ENCODE measurements around the gene RABL6.
"Not testable (repeated sequence)": the region's sequence is repeated elsewhere in the genome, so short reads cannot be mapped to it uniquely, and the experiment has no call there.

The RABL6 gene

GRCh38 chr9:136798708-136799078, 9.1 kb upstream of the RABL6 start:
- H3K4me3 ChIP-seq (ENCODE audit: low read length) = no peak overlapping the region
- TF ChIP-seq ZNF274 (IDR thresholded peaks at IDR 0.05; ENCODE audit: low read depth, low read length) = no peak

DNA sequence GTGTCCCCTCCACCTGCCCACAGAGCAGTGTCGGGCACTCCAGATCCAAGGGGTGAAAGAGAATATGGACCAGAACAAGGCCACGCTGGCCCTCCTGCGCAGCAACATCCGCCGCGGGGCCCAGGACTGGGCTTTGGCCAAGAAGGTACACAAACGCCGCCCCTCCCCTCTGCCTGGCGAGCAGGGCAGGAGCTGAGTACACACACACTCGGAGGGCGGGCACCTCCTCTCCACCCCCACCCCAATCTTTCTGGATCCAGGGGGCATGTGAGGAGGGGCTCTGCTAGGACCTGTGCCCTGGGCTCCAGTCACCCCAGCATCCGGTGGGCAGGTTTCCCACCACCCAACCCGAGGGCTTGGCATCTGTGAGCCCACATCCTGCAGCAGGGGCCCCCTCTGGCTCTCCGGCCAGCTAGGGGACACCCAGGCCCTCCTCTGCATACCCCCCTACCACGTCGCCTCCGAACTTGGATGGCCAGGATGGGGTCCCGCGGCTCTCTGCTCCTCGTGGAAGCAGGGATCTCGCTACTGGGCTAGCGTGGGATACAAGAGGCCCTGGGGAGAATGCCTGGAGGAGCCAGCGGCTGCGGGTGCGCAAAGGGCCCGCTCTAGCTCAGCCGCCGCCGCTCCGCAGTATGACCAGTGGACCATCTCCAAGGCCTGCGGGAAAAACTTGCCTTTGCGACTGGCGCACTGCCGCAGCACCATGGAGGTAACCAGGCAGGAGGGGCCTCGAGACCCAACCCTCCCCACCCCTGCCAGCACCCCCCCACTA, 8.5 kb upstream of the RABL6 start:
- peak overlapping the region; percentile 34; the same call in 1 of the 2 replicates for H3K4me3 ChIP-seq (ENCODE audit: low read length)

DNA sequence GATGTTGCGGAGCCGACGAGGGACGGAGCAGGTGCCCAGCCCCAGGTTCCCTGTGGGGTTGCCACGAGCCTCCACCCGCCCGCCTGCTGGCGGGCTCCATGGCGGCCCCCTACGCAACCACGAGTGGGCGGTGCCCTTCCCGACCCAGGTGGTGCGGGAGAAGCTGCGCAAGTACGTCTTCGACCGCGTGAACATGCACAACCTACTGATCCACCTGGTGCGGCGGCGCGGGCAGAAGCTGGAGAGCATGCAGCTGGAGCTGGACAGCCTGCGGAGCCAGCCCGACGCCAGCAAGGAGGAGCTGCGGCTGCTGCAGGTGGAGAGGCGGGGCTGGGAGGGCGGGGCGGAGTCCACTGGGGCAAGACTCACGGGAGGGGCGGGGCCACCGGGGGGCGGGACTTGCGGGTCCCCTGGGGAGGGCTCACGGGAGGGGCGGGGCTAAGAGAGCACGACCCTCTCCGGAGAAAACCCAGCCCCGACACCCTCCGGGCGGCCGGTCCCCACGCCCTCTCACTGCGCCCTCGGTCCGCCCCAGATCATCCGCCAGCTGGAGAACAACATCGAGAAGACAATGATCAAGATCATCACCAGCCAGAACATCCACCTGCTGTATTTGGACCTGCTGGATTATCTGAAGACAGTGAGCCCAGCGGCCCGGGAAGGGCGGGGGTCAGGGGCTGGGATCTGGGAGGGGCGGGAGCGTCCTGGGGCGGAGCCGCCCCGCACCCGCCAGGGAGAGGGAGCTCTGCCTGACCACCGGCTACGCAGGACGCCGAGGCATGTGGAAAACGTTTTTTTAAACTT, 7.7 kb upstream of the RABL6 start:
- H3K4me3 ChIP-seq (ENCODE audit: low read length) = peak overlapping the region; percentile 34; the same call in 1 of the 2 replicates
- no peak for TF ChIP-seq ZNF274 (IDR thresholded peaks at IDR 0.05; ENCODE audit: low read depth, low read length)

More for the DNA sequence above, 8.5 kb upstream of the RABL6 start:
- no peak for TF ChIP-seq ZNF274 (IDR thresholded peaks at IDR 0.05; ENCODE audit: low read depth, low read length)

DNA sequence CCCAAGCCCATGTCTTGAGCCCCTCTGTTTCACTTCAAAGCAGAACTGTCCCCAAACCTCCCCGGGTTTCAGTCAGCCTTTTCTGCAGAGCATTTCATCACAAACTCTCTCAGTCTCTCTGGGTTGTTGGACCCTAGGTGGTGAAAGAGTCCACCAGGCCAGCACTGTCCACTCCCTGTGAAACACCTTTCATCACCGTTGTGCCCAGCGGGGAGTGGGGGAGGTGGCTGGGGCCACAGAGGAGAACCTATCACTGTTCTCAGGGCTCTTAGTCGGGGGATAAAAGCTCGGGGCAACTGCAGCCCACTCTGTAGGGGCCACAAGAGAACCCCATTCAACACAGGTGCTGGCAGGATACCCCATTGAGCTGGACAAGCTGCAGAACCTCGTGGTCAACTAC, 5.4 kb upstream of the RABL6 start:
- TF ChIP-seq ZNF274 (IDR thresholded peaks at IDR 0.05; ENCODE audit: low read depth, low read length) = no peak
- no peak overlapping the region for H3K4me3 ChIP-seq (ENCODE audit: low read length)

- not testable (repeated sequence) for H3K4me3 ChIP-seq (ENCODE audit: low read length)
Measured at GRCh38 chr9:136803009-136803550, 4.7 kb upstream of the RABL6 start.

DNA sequence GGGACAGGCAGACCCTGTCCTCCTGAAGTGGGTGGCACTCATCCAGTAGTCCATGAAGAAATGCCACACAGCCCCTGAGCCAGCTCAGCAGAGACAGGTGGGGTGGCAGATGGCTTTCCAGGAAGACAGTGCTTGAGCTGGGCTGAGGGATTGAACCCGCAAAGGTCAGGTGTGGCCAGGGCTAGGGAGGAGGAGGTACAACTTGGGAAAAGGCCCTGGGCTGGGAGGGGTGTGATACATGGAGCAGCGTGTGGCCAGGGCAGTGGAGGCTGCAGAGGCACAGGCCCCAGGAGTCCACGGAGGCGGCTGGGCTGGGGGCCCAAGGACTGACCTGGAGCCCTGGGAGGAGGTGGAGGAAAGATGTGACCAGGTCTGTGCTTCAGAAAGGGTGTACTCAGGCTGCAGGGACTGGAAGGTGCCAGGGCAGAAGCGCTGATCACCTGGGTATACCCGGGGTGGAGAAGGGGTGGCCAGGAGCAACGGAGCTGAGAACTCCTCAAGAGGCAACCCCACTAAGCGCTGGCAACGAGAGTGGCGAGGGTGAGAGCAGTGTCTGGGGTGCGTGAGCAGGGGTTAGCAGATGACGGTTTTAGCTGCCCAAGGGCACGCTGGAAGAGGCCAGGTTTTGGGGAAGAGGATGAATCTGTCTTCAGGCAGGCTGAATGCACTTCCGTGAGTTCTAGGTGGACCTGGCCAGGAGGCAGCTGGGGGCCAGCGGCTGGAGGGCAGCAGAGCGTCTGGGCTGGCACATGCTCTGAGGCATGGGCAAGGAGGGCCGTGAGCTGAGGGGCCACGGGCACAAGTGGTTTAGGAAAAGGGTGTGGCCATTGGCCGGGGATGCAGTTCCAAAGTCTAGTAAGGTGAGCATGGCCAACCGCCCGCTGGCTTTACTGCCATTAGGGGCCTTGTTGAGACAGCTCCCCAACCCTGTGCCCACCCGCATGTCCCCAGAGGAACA, 3.9 kb upstream of the RABL6 start:
- H3K4me3 ChIP-seq (ENCODE audit: low read length) = no peak overlapping the region
- no peak for TF ChIP-seq ZNF274 (IDR thresholded peaks at IDR 0.05; ENCODE audit: low read depth, low read length)

- no peak overlapping the region for H3K4me3 ChIP-seq (ENCODE audit: low read length)
- TF ChIP-seq ZNF274 (IDR thresholded peaks at IDR 0.05; ENCODE audit: low read depth, low read length) = no peak
Measured at GRCh38 chr9:136804509-136805206, 3.1 kb upstream of the RABL6 start.

DNA sequence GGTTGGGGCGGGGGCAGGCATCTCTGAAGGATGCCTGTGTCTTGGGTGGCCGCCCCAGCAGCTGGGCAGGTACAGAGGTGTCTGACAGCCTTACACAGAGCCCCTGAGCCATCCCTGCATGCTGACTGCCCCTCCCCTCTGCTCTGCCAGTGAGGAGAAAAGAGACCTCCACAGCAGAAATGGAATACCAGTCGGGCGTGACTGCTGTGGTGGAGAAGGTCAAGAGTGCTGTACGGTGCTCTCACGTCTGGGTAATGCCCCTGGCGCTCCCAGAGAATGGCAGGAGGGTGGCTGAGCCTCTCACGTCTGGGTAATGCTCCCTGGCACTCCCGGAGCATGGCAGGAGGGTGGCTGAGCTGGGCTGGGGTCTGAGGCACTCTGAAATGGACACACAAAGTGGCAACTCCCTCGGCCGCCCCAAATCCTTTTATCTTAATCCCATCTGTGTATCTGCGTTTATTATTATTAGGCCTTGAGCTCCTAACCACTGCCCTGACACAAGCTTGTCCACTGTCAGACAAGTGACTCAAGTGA, 2.5 kb upstream of the RABL6 start:
- H3K4me3 ChIP-seq (ENCODE audit: low read length) = no peak overlapping the region
- no peak for TF ChIP-seq ZNF274 (IDR thresholded peaks at IDR 0.05; ENCODE audit: low read depth, low read length)

- TF ChIP-seq ZNF274 (IDR thresholded peaks at IDR 0.05; ENCODE audit: low read depth, low read length) = no peak
- H3K4me3 ChIP-seq (ENCODE audit: low read length) = no peak overlapping the region
Measured at GRCh38 chr9:136806067-136806466, 1.7 kb upstream of the RABL6 start.

GRCh38 chr9:136806631-136807201, 1.0 kb upstream of the RABL6 start:
- TF ChIP-seq ZNF274 (IDR thresholded peaks at IDR 0.05; ENCODE audit: low read depth, low read length) = no peak
- H3K4me3 ChIP-seq (ENCODE audit: low read length) = peak overlapping the region; percentile 75; the same call in 1 of the 2 replicates

GRCh38 chr9:136808075-136808805, 492 bp downstream of the RABL6 start:
- TF ChIP-seq ZNF274 (IDR thresholded peaks at IDR 0.05; ENCODE audit: low read depth, low read length) = no peak
- H3K4me3 ChIP-seq (ENCODE audit: low read length) = peak overlapping the region; percentile 93

GRCh38 chr9:136808806-136809158, 1.0 kb downstream of the RABL6 start:
- no peak for TF ChIP-seq ZNF274 (IDR thresholded peaks at IDR 0.05; ENCODE audit: low read depth, low read length)
- H3K4me3 ChIP-seq (ENCODE audit: low read length) = peak overlapping the region; percentile 93
